LNCAP (cell line): ENCODE results near the gene MMP11.

Experiments used
- CTCF ChIP-seq: fragments of 450-650 bp; IDR thresholded peaks from 2 replicates; pipeline ENCODE4 v1.5.1; 2017; ENCODE audit warnings: mild to moderate bottlenecking

MMP11 gene

GRCh38 chr22:23801886-23802377, 29.3 kb downstream of the MMP11 start:
- no peak for TF ChIP-seq CTCF

- no peak for TF ChIP-seq CTCF
Observed at GRCh38 chr22:23803001-23803819, 30.6 kb downstream of the MMP11 start.

- no peak for TF ChIP-seq CTCF
Observed at GRCh38 chr22:23804781-23805291, 32.2 kb downstream of the MMP11 start.

- no peak for TF ChIP-seq CTCF
Observed at GRCh38 chr22:23806837-23807236, 34.2 kb downstream of the MMP11 start.

GRCh38 chr22:23812378-23812777, 39.7 kb downstream of the MMP11 start:
- TF ChIP-seq CTCF, result no peak

GRCh38 chr22:23815541-23816155, 43.0 kb downstream of the MMP11 start:
- no peak for TF ChIP-seq CTCF

GRCh38 chr22:23816156-23816976, 43.7 kb downstream of the MMP11 start:
- no peak for TF ChIP-seq CTCF
